SK-N-SH treated with all-trans-retinoic acid at 6 μM for 48 hours (cell line): ENCODE results near the gene MRRF.

Experiments
- ATAC-seq: fragments of 200-7000 bp; cut with Tn5 transposase; 3 replicates; pipeline ENCODE4 v1.9.1; 2020; ENCODE audit warnings: mild to moderate bottlenecking, moderate library complexity
- ARNTL ChIP-seq: fragments of 450-650 bp; formaldehyde crosslinking; IDR thresholded peaks from 2 replicates; pipeline ENCODE4 v1.5.0; 2020; ENCODE audit warnings: low read depth, mild to moderate bottlenecking, moderate library complexity, borderline replicate concordance
- BACH2 ChIP-seq: fragments of 250-450 bp; sonication (Bioruptor Pico); IDR thresholded peaks from 2 replicates; pipeline ENCODE4 v1.9.0; 2021; ENCODE audit warnings: mild to moderate bottlenecking, borderline replicate concordance
- CSDC2 ChIP-seq: fragments of 250-450 bp; sonication (Bioruptor Pico); IDR thresholded peaks from 2 replicates; pipeline ENCODE4 v1.5.0; 2020; ENCODE audit warnings: mild to moderate bottlenecking, moderate library complexity
- ESRRG ChIP-seq: fragments of 250-450 bp; sonication (Bioruptor Pico); IDR thresholded peaks from 2 replicates; pipeline ENCODE4 v1.6.1; 2021; ENCODE audit warnings: mild to moderate bottlenecking
- GLIS3 ChIP-seq: fragments of 250-450 bp; sonication (Bioruptor Pico); IDR thresholded peaks from 2 replicates; pipeline ENCODE4 v1.5.0; 2020; ENCODE audit warnings: mild to moderate bottlenecking, moderate library complexity
- ISL1 ChIP-seq: fragments of 250-450 bp; sonication (Bioruptor Pico); IDR thresholded peaks from 2 replicates; pipeline ENCODE4 v2.1.2; 2022; ENCODE audit warnings: mild to moderate bottlenecking, moderate library complexity
- OSR1 ChIP-seq: fragments of 250-450 bp; sonication (Bioruptor Pico); IDR thresholded peaks from 2 replicates; pipeline ENCODE4 v1.8.0; 2022; ENCODE audit warnings: moderate library complexity, mild to moderate bottlenecking, inconsistent platforms
- PPARA ChIP-seq: fragments of 250-450 bp; sonication (Bioruptor Pico); IDR thresholded peaks from 2 replicates; pipeline ENCODE4 v1.5.0; 2020; ENCODE audit warnings: mild to moderate bottlenecking, borderline replicate concordance
- RARB ChIP-seq: fragments of 250-450 bp; sonication (Bioruptor Pico); IDR thresholded peaks from 2 replicates; pipeline ENCODE4 v1.8.0; 2021; ENCODE audit warnings: mild to moderate bottlenecking, moderate library complexity
- SNAI2 ChIP-seq: fragments of 250-450 bp; sonication (Bioruptor Pico); IDR thresholded peaks from 2 replicates; pipeline ENCODE4 v1.5.0; 2020; ENCODE audit warnings: mild to moderate bottlenecking, moderate library complexity
- TCF4 ChIP-seq: fragments of 250-450 bp; sonication (Bioruptor Pico); IDR thresholded peaks from 2 replicates; pipeline ENCODE4 v1.8.0; 2021; ENCODE audit warnings: mild to moderate bottlenecking, moderate library complexity, borderline replicate concordance
- TOX ChIP-seq: fragments of 250-450 bp; sonication (Bioruptor Pico); IDR thresholded peaks from 2 replicates; pipeline ENCODE4 v1.8.0; 2021; ENCODE audit warnings: mild to moderate bottlenecking, moderate library complexity, borderline replicate concordance
- ZC3H10 ChIP-seq: fragments of 250-450 bp; sonication (Bioruptor Pico); IDR thresholded peaks from 2 replicates; pipeline ENCODE4 v1.5.1; 2021; ENCODE audit warnings: mild to moderate bottlenecking, moderate library complexity
- ZFP3 ChIP-seq: fragments of 250-450 bp; sonication (Bioruptor Pico); IDR thresholded peaks from 2 replicates; pipeline ENCODE4 v1.5.0; 2020; ENCODE audit warnings: mild to moderate bottlenecking, moderate library complexity
- ZFP30 ChIP-seq: fragments of 450-650 bp; formaldehyde crosslinking; IDR thresholded peaks from 2 replicates; pipeline ENCODE4 v1.5.0; 2022; ENCODE audit warnings: mild to moderate bottlenecking, moderate library complexity
- ZNF565 ChIP-seq: fragments of 450-650 bp; formaldehyde crosslinking; conservative IDR thresholded peaks from 2 replicates; pipeline ENCODE4 v1.5.0; 2020; ENCODE audit warnings: low read depth, mild to moderate bottlenecking, moderate library complexity
- ZNF70 ChIP-seq: fragments of 450-650 bp; formaldehyde crosslinking; IDR thresholded peaks from 2 replicates; pipeline ENCODE4 v1.5.0; 2020; ENCODE audit warnings: mild to moderate bottlenecking, moderate library complexity
- ZNF8 ChIP-seq: fragments of 450-650 bp; formaldehyde crosslinking; IDR thresholded peaks from 2 replicates; pipeline ENCODE4 v1.5.0; 2020; ENCODE audit warnings: mild to moderate bottlenecking, moderate library complexity
- TF ChIP-seq, protein P1 (sequence below): fragments of 250-450 bp; sonication (Bioruptor Pico); IDR thresholded peaks from 2 replicates; pipeline ENCODE4 v1.5.1; 2020; ENCODE audit warnings: low read depth, mild to moderate bottlenecking, moderate library complexity
- TF ChIP-seq, protein P2 (sequence below): fragments of 250-450 bp; sonication (Bioruptor Pico); IDR thresholded peaks from 2 replicates; pipeline ENCODE4 v1.5.0; 2020; ENCODE audit warnings: mild to moderate bottlenecking, moderate library complexity
- TF ChIP-seq, protein P3 (sequence below): fragments of 250-450 bp; sonication (Bioruptor Pico); IDR thresholded peaks from 2 replicates; pipeline ENCODE4 v1.8.0; 2020; ENCODE audit warnings: mild to moderate bottlenecking, moderate library complexity, borderline replicate concordance
- TF ChIP-seq, protein P4 (sequence below): fragments of 250-450 bp; sonication (Bioruptor Pico); IDR thresholded peaks from 2 replicates; pipeline ENCODE4 v1.8.0; 2021; ENCODE audit warnings: low read depth, mild to moderate bottlenecking, moderate library complexity, borderline replicate concordance

Gene MRRF

DNA sequence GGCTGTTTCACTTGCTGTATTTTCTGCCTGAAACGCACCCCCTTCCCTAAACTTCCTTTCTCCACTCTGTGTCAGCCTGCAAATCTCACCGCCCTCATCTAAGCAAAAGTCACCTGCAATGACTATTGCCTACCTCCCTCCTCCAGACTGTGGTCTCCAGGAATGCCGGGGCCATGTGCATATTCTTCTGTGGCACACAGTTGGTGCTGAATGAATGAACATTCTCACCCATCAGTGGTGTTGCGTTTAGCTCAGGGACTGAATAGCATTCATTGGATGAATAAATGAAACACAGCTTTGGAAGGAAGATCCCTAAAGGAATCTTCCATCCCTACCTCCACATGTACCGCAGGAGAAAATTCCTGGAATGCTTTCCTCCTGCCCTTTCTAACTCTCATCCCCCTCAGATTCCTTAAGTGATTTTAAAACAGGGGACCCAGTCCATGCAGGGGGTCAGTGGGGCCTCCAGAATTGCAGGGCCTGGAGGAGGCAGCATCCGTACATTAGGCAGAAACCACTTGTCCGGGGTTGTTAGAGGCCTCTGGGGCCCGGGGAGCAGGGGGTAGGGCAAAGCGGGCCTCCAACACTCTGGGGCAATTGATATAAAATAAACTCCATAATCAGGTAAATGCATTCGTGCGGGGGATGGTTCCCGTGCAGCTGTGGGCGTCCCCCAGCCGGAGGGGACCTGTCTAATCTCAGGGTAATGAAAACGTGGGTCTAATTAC is 77.8 kb downstream of the MRRF start:
- no peak for ATAC-seq
- TF ChIP-seq ISL1 (no peak), ZFP3 (no peak), ZC3H10 (CRISPR knock-in tag) (no peak), ARNTL (CRISPR knock-in tag) (no peak), OSR1 (no peak), ZNF565 (CRISPR knock-in tag) (no peak), ZNF8 (CRISPR knock-in tag) (no peak), ZFP30 (CRISPR knock-in tag) (no peak), ZNF70 (CRISPR knock-in tag) (no peak), ESRRG (CRISPR knock-in tag) (no peak), GLIS3 (no peak), RARB (no peak), BACH2 (CRISPR knock-in tag) (no peak), PPARA (no peak), CSDC2 (no peak), TCF4 (CRISPR knock-in tag) (no peak), TOX (CRISPR knock-in tag) (no peak)
- TF ChIP-seq, protein P1, sequence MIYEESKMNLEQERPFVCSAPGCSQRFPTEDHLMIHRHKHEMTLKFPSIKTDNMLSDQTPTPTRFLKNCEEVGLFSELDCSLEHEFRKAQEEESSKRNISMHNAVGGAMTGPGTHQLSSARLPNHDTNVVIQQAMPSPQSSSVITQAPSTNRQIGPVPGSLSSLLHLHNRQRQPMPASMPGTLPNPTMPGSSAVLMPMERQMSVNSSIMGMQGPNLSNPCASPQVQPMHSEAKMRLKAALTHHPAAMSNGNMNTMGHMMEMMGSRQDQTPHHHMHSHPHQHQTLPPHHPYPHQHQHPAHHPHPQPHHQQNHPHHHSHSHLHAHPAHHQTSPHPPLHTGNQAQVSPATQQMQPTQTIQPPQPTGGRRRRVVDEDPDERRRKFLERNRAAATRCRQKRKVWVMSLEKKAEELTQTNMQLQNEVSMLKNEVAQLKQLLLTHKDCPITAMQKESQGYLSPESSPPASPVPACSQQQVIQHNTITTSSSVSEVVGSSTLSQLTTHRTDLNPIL (CRISPR knock-in tag) = no peak
- TF ChIP-seq, protein P2, sequence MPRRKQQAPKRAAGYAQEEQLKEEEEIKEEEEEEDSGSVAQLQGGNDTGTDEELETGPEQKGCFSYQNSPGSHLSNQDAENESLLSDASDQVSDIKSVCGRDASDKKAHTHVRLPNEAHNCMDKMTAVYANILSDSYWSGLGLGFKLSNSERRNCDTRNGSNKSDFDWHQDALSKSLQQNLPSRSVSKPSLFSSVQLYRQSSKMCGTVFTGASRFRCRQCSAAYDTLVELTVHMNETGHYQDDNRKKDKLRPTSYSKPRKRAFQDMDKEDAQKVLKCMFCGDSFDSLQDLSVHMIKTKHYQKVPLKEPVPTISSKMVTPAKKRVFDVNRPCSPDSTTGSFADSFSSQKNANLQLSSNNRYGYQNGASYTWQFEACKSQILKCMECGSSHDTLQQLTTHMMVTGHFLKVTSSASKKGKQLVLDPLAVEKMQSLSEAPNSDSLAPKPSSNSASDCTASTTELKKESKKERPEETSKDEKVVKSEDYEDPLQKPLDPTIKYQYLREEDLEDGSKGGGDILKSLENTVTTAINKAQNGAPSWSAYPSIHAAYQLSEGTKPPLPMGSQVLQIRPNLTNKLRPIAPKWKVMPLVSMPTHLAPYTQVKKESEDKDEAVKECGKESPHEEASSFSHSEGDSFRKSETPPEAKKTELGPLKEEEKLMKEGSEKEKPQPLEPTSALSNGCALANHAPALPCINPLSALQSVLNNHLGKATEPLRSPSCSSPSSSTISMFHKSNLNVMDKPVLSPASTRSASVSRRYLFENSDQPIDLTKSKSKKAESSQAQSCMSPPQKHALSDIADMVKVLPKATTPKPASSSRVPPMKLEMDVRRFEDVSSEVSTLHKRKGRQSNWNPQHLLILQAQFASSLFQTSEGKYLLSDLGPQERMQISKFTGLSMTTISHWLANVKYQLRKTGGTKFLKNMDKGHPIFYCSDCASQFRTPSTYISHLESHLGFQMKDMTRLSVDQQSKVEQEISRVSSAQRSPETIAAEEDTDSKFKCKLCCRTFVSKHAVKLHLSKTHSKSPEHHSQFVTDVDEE (CRISPR knock-in tag) = no peak
- TF ChIP-seq, protein P3, sequence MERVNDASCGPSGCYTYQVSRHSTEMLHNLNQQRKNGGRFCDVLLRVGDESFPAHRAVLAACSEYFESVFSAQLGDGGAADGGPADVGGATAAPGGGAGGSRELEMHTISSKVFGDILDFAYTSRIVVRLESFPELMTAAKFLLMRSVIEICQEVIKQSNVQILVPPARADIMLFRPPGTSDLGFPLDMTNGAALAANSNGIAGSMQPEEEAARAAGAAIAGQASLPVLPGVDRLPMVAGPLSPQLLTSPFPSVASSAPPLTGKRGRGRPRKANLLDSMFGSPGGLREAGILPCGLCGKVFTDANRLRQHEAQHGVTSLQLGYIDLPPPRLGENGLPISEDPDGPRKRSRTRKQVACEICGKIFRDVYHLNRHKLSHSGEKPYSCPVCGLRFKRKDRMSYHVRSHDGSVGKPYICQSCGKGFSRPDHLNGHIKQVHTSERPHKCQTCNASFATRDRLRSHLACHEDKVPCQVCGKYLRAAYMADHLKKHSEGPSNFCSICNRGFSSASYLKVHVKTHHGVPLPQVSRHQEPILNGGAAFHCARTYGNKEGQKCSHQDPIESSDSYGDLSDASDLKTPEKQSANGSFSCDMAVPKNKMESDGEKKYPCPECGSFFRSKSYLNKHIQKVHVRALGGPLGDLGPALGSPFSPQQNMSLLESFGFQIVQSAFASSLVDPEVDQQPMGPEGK = no peak
- TF ChIP-seq, all 23 proteins: peak for 0

DNA sequence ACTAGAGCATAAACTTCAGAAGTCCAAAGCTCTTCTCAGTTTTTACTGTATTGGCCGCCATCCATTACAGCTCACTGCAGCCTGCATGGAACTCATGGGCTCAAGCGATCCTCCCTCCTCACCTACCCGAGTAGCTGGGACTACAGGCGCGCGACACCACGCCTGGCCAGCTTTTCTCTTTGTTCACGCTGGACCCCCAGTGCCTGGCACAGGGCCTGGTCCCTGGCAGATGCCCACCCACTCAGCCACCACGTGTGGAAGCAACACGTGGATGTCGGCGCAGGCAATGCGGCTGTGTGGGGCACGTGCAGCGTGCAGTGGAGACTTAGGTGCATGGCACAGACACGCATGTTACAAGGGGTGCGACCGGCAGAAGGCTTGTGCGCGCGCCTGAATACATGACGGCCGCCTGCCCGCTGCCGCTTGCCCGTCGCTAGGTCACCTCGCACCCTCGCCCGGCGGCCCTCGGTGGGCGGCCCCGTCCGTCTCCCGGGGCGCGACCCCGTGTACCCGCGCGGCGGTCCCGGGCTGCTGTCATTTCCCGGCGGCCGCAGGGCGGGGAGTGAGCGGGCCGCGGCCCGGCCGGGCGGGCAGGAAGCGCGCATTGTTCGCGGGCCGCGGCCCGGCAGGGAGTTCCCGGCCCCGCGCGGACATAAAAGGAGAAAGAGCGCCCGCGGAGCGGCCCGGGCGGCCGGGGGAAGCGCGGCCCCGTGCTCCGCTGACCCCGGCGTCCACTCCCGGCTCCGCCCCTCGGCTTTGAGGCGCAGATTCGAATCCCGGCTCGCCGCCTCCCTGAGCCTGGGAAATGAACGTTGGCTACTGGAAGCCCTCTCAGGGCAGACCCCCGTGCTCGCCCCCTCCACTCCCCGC is 82.0 kb downstream of the MRRF start:
- ATAC-seq = peak; percentile 25
- TF ChIP-seq ZC3H10 (CRISPR knock-in tag) (no peak), TOX (CRISPR knock-in tag) (no peak), SNAI2 (CRISPR knock-in tag) (no peak), ARNTL (CRISPR knock-in tag) (no peak), PPARA (no peak)
- TF ChIP-seq, protein P4, sequence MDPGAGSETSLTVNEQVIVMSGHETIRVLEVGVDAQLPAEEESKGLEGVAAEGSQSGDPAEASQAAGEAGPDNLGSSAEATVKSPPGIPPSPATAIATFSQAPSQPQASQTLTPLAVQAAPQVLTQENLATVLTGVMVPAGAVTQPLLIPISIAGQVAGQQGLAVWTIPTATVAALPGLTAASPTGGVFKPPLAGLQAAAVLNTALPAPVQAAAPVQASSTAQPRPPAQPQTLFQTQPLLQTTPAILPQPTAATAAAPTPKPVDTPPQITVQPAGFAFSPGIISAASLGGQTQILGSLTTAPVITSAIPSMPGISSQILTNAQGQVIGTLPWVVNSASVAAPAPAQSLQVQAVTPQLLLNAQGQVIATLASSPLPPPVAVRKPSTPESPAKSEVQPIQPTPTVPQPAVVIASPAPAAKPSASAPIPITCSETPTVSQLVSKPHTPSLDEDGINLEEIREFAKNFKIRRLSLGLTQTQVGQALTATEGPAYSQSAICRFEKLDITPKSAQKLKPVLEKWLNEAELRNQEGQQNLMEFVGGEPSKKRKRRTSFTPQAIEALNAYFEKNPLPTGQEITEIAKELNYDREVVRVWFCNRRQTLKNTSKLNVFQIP = no peak
